HG02981 (cell line): ENCODE data around the gene RBL2.
"Not testable (repeated sequence)": the region's sequence is repeated elsewhere in the genome, so short reads cannot be mapped to it uniquely, and the experiment has no call there.

ENCODE experiments used
- ATAC-seq: cut with Tn5 transposase; IDR thresholded peaks from one replicate; pipeline ENCODE4 v1.9.1; 2021; ENCODE audit warnings: mild to moderate bottlenecking, moderate library complexity; ENCODE audit not compliant: unreplicated experiment

RBL2 gene

GRCh38 chr16:53530741-53531140, 96.5 kb downstream of the RBL2 start:
- ATAC-seq, result no peak

- ATAC-seq, result no peak
Observed at GRCh38 chr16:53534206-53534605, 99.9 kb downstream of the RBL2 start.

- no peak for ATAC-seq
Observed at GRCh38 chr16:53537626-53538025, 103.4 kb downstream of the RBL2 start.

- not testable (repeated sequence) for ATAC-seq
Observed at GRCh38 chr16:53539346-53539745, 105.1 kb downstream of the RBL2 start.

- not testable (repeated sequence) for ATAC-seq
Observed at GRCh38 chr16:53539759-53540718, 105.8 kb downstream of the RBL2 start.
